Naive thymus-derived CD4-positive, alpha-beta T cell (primary cell): ENCODE results near the gene ZNF618. TPM values are rescaled to one million over a fixed set of nuclear protein-coding genes. Genes with fewer than 3 reads are reported as not detected.

Experiments used
- ATAC-seq: fragments of 150-1000 bp; cut with Tn5 transposase; 2 replicates; pipeline ENCODE4 v1.10.0; 2021; ENCODE audit warnings: mild to moderate bottlenecking, moderate library complexity
- CTCF ChIA-PET: fragments of 350-600 bp; sonication (Branson Sonifier 250); formaldehyde crosslinking; loops from one replicate; lab custom pipeline; 2021; ENCODE audit warnings: antibody characterized with exemption; lab: Charles Lee
- POLR2A ChIA-PET: fragments of 350-600 bp; sonication (Branson Sonifier 250); formaldehyde crosslinking; loops from one replicate; lab custom pipeline; 2021; ENCODE audit warnings: antibody characterized with exemption, inconsistent platforms; lab: Charles Lee
- DNase-seq, 9 donors: peaks; one replicate each; pipeline versions ENCODE4 v3.0.0 to v3.0.0-alpha.2; 2020 to 2022; ENCODE audit warnings: mixed read lengths in 1 of 9
- H3K27ac ChIP-seq: one replicate; pipeline ENCODE4 v1.7.0; 2013; ENCODE audit warnings: mild to moderate bottlenecking, low read depth, low read length, moderate library complexity
- H3K27me3 ChIP-seq, 2 donors: one replicate each; pipeline ENCODE4 v1.7.0; 2013; ENCODE audit warnings: low read length in 2 of 2, mild to moderate bottlenecking in 2 of 2, moderate library complexity in 2 of 2; ENCODE audit not compliant: control insufficient read depth in 2 of 2, insufficient read depth in 2 of 2
- H3K36me3 ChIP-seq, 3 experiments: 1 replicate in 2 of 3; 2 replicates in 1 of 3; pipeline ENCODE4 v1.7.0; 2013; ENCODE audit warnings: low read length in 3 of 3, mild to moderate bottlenecking in 3 of 3, moderate library complexity in 1 of 3; ENCODE audit not compliant: insufficient read depth in 3 of 3, control insufficient read depth in 2 of 3
- H3K4me1 ChIP-seq, 2 donors: one replicate each; pipeline ENCODE4 v1.7.0; 2013; ENCODE audit warnings: low read length in 2 of 2, mild to moderate bottlenecking in 2 of 2, moderate library complexity in 1 of 2; ENCODE audit not compliant: control insufficient read depth in 2 of 2, insufficient read depth in 2 of 2
- H3K4me3 ChIP-seq: 2 replicates; pipeline ENCODE4 v1.7.0; 2013; ENCODE audit warnings: mild to moderate bottlenecking, low read length
- H3K9me3 ChIP-seq, 3 experiments: 1 replicate in 2 of 3; 2 replicates in 1 of 3; pipeline ENCODE4 v1.7.0; 2013; ENCODE audit warnings: low read length in 3 of 3; ENCODE audit not compliant: control insufficient read depth in 2 of 3
- H3K27ac Mint-ChIP-seq, 9 donors: one replicate each; pipeline ENCODE4 v1.8.0; 2020 to 2022; ENCODE audit warnings: mixed read lengths in 9 of 9, mild to moderate bottlenecking in 8 of 9, moderate library complexity in 5 of 9, inconsistent platforms in 2 of 9
- H3K27me3 Mint-ChIP-seq, 5 donors: one replicate each; pipeline ENCODE4 v1.8.0; 2021 to 2022; ENCODE audit warnings: mixed read lengths in 5 of 5, mild to moderate bottlenecking in 1 of 5
- H3K36me3 Mint-ChIP-seq, 5 donors: one replicate each; pipeline ENCODE4 v1.8.0; 2020 to 2022; ENCODE audit warnings: mixed read lengths in 5 of 5, mild to moderate bottlenecking in 3 of 5, inconsistent platforms in 1 of 5
- H3K4me1 Mint-ChIP-seq, 7 donors: one replicate each; pipeline ENCODE4 v1.8.0; 2020 to 2022; ENCODE audit warnings: mixed read lengths in 7 of 7, mild to moderate bottlenecking in 3 of 7, inconsistent platforms in 1 of 7
- H3K4me3 Mint-ChIP-seq, 10 donors: one replicate each; pipeline ENCODE4 v1.8.0; 2020 to 2022; ENCODE audit warnings: mild to moderate bottlenecking in 10 of 10, mixed read lengths in 10 of 10, moderate library complexity in 6 of 10, inconsistent platforms in 2 of 10
- H3K9me3 Mint-ChIP-seq, 11 donors: one replicate each; pipeline ENCODE4 v1.8.0; 2020 to 2022; ENCODE audit warnings: mixed read lengths in 11 of 11, mild to moderate bottlenecking in 4 of 11, inconsistent platforms in 1 of 11, moderate library complexity in 1 of 11
- intact Hi-C, 2 donors: fragments of 100-400 bp; cut with micrococcal nuclease; formaldehyde crosslinking; loops; one replicate each; pipeline ENCODE4 v1.15.1; 2023
- polyA plus RNA-seq, 2 donors: library from polyadenylated mRNA; unstranded; fragments of 300-500 nt; fragmentation: Illumina TruSeq; gene quantifications; one replicate each; pipeline ENCODE4 v1.2.3, GENCODE V29; 2021
- total RNA-seq, 6 experiments: library from RNA in 5 of 6; stranded (reverse) in 5 of 6; gene quantifications; 1 replicate in 5 of 6; 2 replicates in 1 of 6; pipeline ENCODE4 v1.2.3 and lab custom pipeline; 2021 to 2026

The ZNF618 gene
- total and polyA plus RNA-seq, 7 experiments from 2014 or later = 0.17 to 3.3 (median 1.1) TPM

GRCh38 chr9:113851873-113852272, 24.2 kb upstream of the ZNF618 start:
- intact Hi-C loops = no loop called here
- peaks cover 0 to 10% (median 0%) of the 10 kb centered on the region in 5 donors for H3K36me3 Mint-ChIP-seq
- DNase-seq = no peak
- ATAC-seq = no peak
- ChIA-PET POLR2A (no interaction called here), CTCF (no interaction called here)
- H3K27ac ChIP-seq = no peak overlapping the region
- peaks cover 0 to 9% (median 0%) of the 10 kb centered on the region in 3 experiments for H3K9me3 ChIP-seq
- H3K27me3 Mint-ChIP-seq = peaks cover 2 to 38% (median 22%) of the 10 kb centered on the region in 5 donors
- no peak overlapping the region for H3K27ac Mint-ChIP-seq
- H3K36me3 ChIP-seq = no peaks in the 10 kb centered on the region
- no peaks in the 10 kb centered on the region for H3K4me1 Mint-ChIP-seq
- peaks cover 2 to 32% (median 19%) of the 10 kb centered on the region in 11 donors for H3K9me3 Mint-ChIP-seq
- no peaks in the 10 kb centered on the region for H3K4me1 ChIP-seq
- no peaks in the 10 kb centered on the region for H3K27me3 ChIP-seq
- H3K4me3 ChIP-seq = no peak overlapping the region
- no peak overlapping the region for H3K4me3 Mint-ChIP-seq

- Histone ChIP-seq H3K27me3 (no peaks in the 10 kb centered on the region), H3K36me3 (no peaks in the 10 kb centered on the region), H3K9me3 (peaks cover 0 to 9% (median 0%) of the 10 kb centered on the region in 3 experiments), H3K4me3 (no peak overlapping the region), H3K27ac (no peak overlapping the region), H3K4me1 (no peaks in the 10 kb centered on the region)
- peaks cover 0 to 10% (median 0%) of the 10 kb centered on the region in 5 donors for H3K36me3 Mint-ChIP-seq
- no peak for DNase-seq
- no peak overlapping the region for H3K27ac Mint-ChIP-seq
- ChIA-PET POLR2A (no interaction called here), CTCF (no interaction called here)
- H3K4me3 Mint-ChIP-seq = no peak overlapping the region
- intact Hi-C loops = loop anchor here in 1 of 2 donors (1.0 kb wide), 1 partner anchor 110 kb away; no protein-coding TSS in a partner anchor
- H3K9me3 Mint-ChIP-seq = peaks cover 2 to 28% (median 17%) of the 10 kb centered on the region in 11 donors
- H3K4me1 Mint-ChIP-seq = no peaks in the 10 kb centered on the region
- H3K27me3 Mint-ChIP-seq = peaks cover 0 to 38% (median 22%) of the 10 kb centered on the region in 5 donors
- ATAC-seq = no peak
Measured at GRCh38 chr9:113853333-113853732, 22.8 kb upstream of the ZNF618 start.

- no peak for ATAC-seq
- Mint-ChIP-seq H3K27ac (no peak overlapping the region), H3K9me3 (peaks cover 2 to 28% (median 17%) of the 10 kb centered on the region in 11 donors), H3K4me3 (no peak overlapping the region), H3K27me3 (peaks cover 0 to 41% (median 22%) of the 10 kb centered on the region in 5 donors), H3K36me3 (peaks cover 0 to 10% (median 0%) of the 10 kb centered on the region in 5 donors), H3K4me1 (no peaks in the 10 kb centered on the region)
- Histone ChIP-seq H3K4me3 (no peak overlapping the region), H3K9me3 (peaks cover 0 to 9% (median 0%) of the 10 kb centered on the region in 3 experiments), H3K27ac (no peak overlapping the region), H3K36me3 (no peaks in the 10 kb centered on the region), H3K27me3 (no peaks in the 10 kb centered on the region), H3K4me1 (no peaks in the 10 kb centered on the region)
- ChIA-PET CTCF (no interaction called here), POLR2A (no interaction called here)
- DNase-seq = no peak
- intact Hi-C loops = no loop called here
Measured at GRCh38 chr9:113854310-113854709, 21.8 kb upstream of the ZNF618 start.

- Histone ChIP-seq H3K4me1 (no peaks in the 10 kb centered on the region), H3K4me3 (no peak overlapping the region), H3K9me3 (no peaks in the 10 kb centered on the region), H3K27ac (no peak overlapping the region), H3K36me3 (no peaks in the 10 kb centered on the region), H3K27me3 (no peaks in the 10 kb centered on the region)
- no peak overlapping the region for H3K4me3 Mint-ChIP-seq
- H3K4me1 Mint-ChIP-seq = no peaks in the 10 kb centered on the region
- DNase-seq = no peak
- peaks cover 8 to 46% (median 40%) of the 10 kb centered on the region in 5 donors for H3K27me3 Mint-ChIP-seq
- H3K36me3 Mint-ChIP-seq = no peaks in the 10 kb centered on the region
- ChIA-PET POLR2A (no interaction called here), CTCF (no interaction called here)
- intact Hi-C loops = no loop called here
- H3K27ac Mint-ChIP-seq = no peak overlapping the region
- H3K9me3 Mint-ChIP-seq = peaks cover 0 to 10% (median 0%) of the 10 kb centered on the region in 11 donors
- ATAC-seq = peak; percentile 68
Measured at GRCh38 chr9:113857875-113858274, 18.2 kb upstream of the ZNF618 start.

- POLR2A ChIA-PET = no interaction called here
Measured at GRCh38 chr9:113858282-113858681, 17.8 kb upstream of the ZNF618 start.

GRCh38 chr9:113863345-113863744, 12.8 kb upstream of the ZNF618 start:
- intact Hi-C loops = no loop called here
- ChIA-PET POLR2A (no interaction called here), CTCF (no interaction called here)
- Mint-ChIP-seq H3K27ac (no peak overlapping the region), H3K36me3 (peaks cover 0 to 5% (median 0%) of the 10 kb centered on the region in 5 donors), H3K9me3 (peaks cover 0 to 5% (median 0%) of the 10 kb centered on the region in 11 donors), H3K4me3 (no peak overlapping the region), H3K4me1 (no peaks in the 10 kb centered on the region), H3K27me3 (peaks cover 10 to 43% (median 40%) of the 10 kb centered on the region in 5 donors)
- Histone ChIP-seq H3K9me3 (no peaks in the 10 kb centered on the region), H3K27me3 (no peaks in the 10 kb centered on the region), H3K4me3 (no peak overlapping the region), H3K4me1 (no peaks in the 10 kb centered on the region), H3K36me3 (no peaks in the 10 kb centered on the region), H3K27ac (no peak overlapping the region)
- no peak for DNase-seq
- ATAC-seq = no peak

More at GRCh38 chr9:113858282-113858681, 17.8 kb upstream of the ZNF618 start:
- H3K36me3 ChIP-seq = no peaks in the 10 kb centered on the region
- H3K27me3 ChIP-seq = no peaks in the 10 kb centered on the region
- no peaks in the 10 kb centered on the region for H3K9me3 ChIP-seq
- no peak overlapping the region for H3K4me3 ChIP-seq
- H3K4me1 Mint-ChIP-seq = no peaks in the 10 kb centered on the region
- ATAC-seq (no peak), DNase-seq (no peak)
- no peak overlapping the region for H3K27ac Mint-ChIP-seq
- no peaks in the 10 kb centered on the region for H3K4me1 ChIP-seq
- no peak overlapping the region for H3K27ac ChIP-seq
- H3K27me3 Mint-ChIP-seq = peaks cover 8 to 50% (median 41%) of the 10 kb centered on the region in 5 donors
- H3K36me3 Mint-ChIP-seq = peaks cover 0 to 2% (median 0%) of the 10 kb centered on the region in 5 donors
- H3K9me3 Mint-ChIP-seq = peaks cover 0 to 8% (median under 1%) of the 10 kb centered on the region in 11 donors
- CTCF ChIA-PET = no interaction called here
- intact Hi-C loops = no loop called here
- no peak overlapping the region for H3K4me3 Mint-ChIP-seq

GRCh38 chr9:113868501-113868900, 7.6 kb upstream of the ZNF618 start:
- Mint-ChIP-seq H3K36me3 (peaks cover 0 to under 1% (median 0%) of the 10 kb centered on the region in 5 donors), H3K9me3 (peaks cover 0 to 2% (median 0%) of the 10 kb centered on the region in 11 donors), H3K4me3 (no peak overlapping the region), H3K27ac (no peak overlapping the region), H3K27me3 (peaks cover 8 to 16% (median 13%) of the 10 kb centered on the region in 5 donors), H3K4me1 (no peaks in the 10 kb centered on the region)
- Histone ChIP-seq H3K27me3 (no peaks in the 10 kb centered on the region), H3K9me3 (no peaks in the 10 kb centered on the region), H3K4me3 (no peak overlapping the region), H3K36me3 (no peaks in the 10 kb centered on the region), H3K27ac (no peak overlapping the region), H3K4me1 (no peaks in the 10 kb centered on the region)
- ATAC-seq (no peak), DNase-seq (no peak)
- CTCF ChIA-PET = no interaction called here
- POLR2A ChIA-PET = no interaction called here
- intact Hi-C loops = no loop called here
